ENCODE data around the gene RAPGEF6.

RAPGEF6 gene

GRCh38 chr5:131635684-131636572 lies 899 bp upstream of the RAPGEF6 start:
- TF ChIP-seq, protein P1, sequence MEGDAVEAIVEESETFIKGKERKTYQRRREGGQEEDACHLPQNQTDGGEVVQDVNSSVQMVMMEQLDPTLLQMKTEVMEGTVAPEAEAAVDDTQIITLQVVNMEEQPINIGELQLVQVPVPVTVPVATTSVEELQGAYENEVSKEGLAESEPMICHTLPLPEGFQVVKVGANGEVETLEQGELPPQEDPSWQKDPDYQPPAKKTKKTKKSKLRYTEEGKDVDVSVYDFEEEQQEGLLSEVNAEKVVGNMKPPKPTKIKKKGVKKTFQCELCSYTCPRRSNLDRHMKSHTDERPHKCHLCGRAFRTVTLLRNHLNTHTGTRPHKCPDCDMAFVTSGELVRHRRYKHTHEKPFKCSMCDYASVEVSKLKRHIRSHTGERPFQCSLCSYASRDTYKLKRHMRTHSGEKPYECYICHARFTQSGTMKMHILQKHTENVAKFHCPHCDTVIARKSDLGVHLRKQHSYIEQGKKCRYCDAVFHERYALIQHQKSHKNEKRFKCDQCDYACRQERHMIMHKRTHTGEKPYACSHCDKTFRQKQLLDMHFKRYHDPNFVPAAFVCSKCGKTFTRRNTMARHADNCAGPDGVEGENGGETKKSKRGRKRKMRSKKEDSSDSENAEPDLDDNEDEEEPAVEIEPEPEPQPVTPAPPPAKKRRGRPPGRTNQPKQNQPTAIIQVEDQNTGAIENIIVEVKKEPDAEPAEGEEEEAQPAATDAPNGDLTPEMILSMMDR (IDR thresholded peaks at IDR 0.05; ENCODE audit: extremely low read depth, insufficient read depth, missing control alignments) = no peak
- DNase-seq (ENCODE audit: low spot score) = no peak
- in situ Hi-C loops (cut with MboI; ENCODE audit: low pct_unique_long_range_greater_than_20kb, low sequenced_read_pairs, unreplicated experiment) = no loop called here

- TF ChIP-seq, protein P1 (IDR thresholded peaks at IDR 0.05; ENCODE audit: extremely low read depth, insufficient read depth, missing control alignments) = no peak
- in situ Hi-C loops (cut with MboI; ENCODE audit: low pct_unique_long_range_greater_than_20kb, low sequenced_read_pairs, unreplicated experiment) = no loop called here
- DNase-seq (ENCODE audit: low spot score) = no peak
These were observed 398 bp downstream of the RAPGEF6 start for GRCh38 chr5:131634666-131634995.

DNA sequence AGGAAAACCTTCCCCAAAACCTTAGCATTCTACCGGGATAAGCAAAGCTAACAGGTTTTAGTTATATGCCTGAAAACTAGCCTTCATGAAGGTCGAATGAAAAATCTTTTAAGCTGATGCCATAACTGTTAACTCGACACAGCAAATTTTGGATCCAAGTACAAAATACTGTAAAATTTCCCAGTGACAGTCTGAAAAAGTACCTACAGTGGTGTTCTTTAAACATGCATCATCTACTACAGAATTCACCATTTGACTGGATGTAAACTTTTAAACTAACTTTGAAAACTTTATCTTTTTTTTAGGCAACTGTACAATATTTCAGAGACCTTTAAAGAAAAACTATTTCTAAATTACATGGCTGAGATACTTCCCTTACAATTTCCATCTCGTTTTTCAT lies 791 bp downstream of the RAPGEF6 start:
- TF ChIP-seq, protein P1 (IDR thresholded peaks at IDR 0.05; ENCODE audit: extremely low read depth, insufficient read depth, missing control alignments) = no peak
- in situ Hi-C loops (cut with MboI; ENCODE audit: low pct_unique_long_range_greater_than_20kb, low sequenced_read_pairs, unreplicated experiment) = no loop called here
- DNase-seq (ENCODE audit: low spot score) = no peak

- TF ChIP-seq, protein P1 (IDR thresholded peaks at IDR 0.05; ENCODE audit: extremely low read depth, insufficient read depth, missing control alignments) = no peak
- in situ Hi-C loops (cut with MboI; ENCODE audit: low pct_unique_long_range_greater_than_20kb, low sequenced_read_pairs, unreplicated experiment) = no loop called here
- DNase-seq (ENCODE audit: low spot score) = no peak
These were observed 1.2 kb downstream of the RAPGEF6 start for GRCh38 chr5:131633830-131634229.

GRCh38 chr5:131630963-131631350 lies 4.1 kb downstream of the RAPGEF6 start:
- in situ Hi-C loops (cut with MboI; ENCODE audit: low pct_unique_long_range_greater_than_20kb, low sequenced_read_pairs, unreplicated experiment) = no loop called here
- DNase-seq (ENCODE audit: low spot score) = no peak
- TF ChIP-seq, protein P1 (IDR thresholded peaks at IDR 0.05; ENCODE audit: extremely low read depth, insufficient read depth, missing control alignments) = no peak

- TF ChIP-seq, protein P1 (IDR thresholded peaks at IDR 0.05; ENCODE audit: extremely low read depth, insufficient read depth, missing control alignments) = no peak
- in situ Hi-C loops (cut with MboI; ENCODE audit: low pct_unique_long_range_greater_than_20kb, low sequenced_read_pairs, unreplicated experiment) = no loop called here
- DNase-seq (ENCODE audit: low spot score) = no peak
These were observed 4.6 kb downstream of the RAPGEF6 start for GRCh38 chr5:131630208-131630962.

Measured in GM13977 (cell line).